HPDE6-E6E7 (cell line): ENCODE data around the gene APBB1.

Source experiments
- DNase-seq: peaks from one replicate; pipeline ENCODE4 v3.0.0; 2011; ENCODE audit warnings: missing footprints; ENCODE audit errors: extremely low spot score

The APBB1 gene

GRCh38 chr11:6351782-6352382 lies 67.0 kb downstream of the APBB1 start:
- DNase-seq = no peak

GRCh38 chr11:6350486-6350885 lies 68.4 kb downstream of the APBB1 start:
- no peak for DNase-seq

GRCh38 chr11:6350043-6350442 lies 68.9 kb downstream of the APBB1 start:
- DNase-seq = no peak

- no peak for DNase-seq
These were observed 73.5 kb downstream of the APBB1 start for GRCh38 chr11:6345366-6345765.
